Neural cell (in vitro differentiated cells): Measurements from ENCODE around the gene ANG.

Experiments used
- EP300 ChIP-seq: fragments of 450-650 bp; conservative IDR thresholded peaks from 2 replicates; pipeline ENCODE4 v1.6.1; 2014; ENCODE audit warnings: antibody characterized with exemption, mild to moderate bottlenecking, moderate library complexity; ENCODE audit not compliant: poor library complexity, severe bottlenecking
- RAD21 ChIP-seq: fragments of 450-650 bp; conservative IDR thresholded peaks from 2 replicates; pipeline ENCODE4 v1.6.1; 2014; ENCODE audit warnings: antibody characterized with exemption, mild to moderate bottlenecking, moderate library complexity
- TAF1 ChIP-seq: IDR thresholded peaks from 2 replicates; pipeline ENCODE4 v1.6.1; 2012; ENCODE audit warnings: low read depth

GRCh38 chr14:20655851-20656250 is 32.7 kb upstream of the ANG start:
- TF ChIP-seq EP300, result no peak
- TF ChIP-seq RAD21, result no peak
- no peak for TF ChIP-seq TAF1
